Stomach smooth muscle (tissue), 2 donors: Measurements from ENCODE around the gene CYP4F2.
"Not testable (repeated sequence)": the region's sequence is repeated elsewhere in the genome, so short reads cannot be mapped to it uniquely, and the experiment has no call there.

Experiments
- H3K27ac ChIP-seq: one replicate; pipeline ENCODE4 v1.7.0; 2013; ENCODE audit warnings: mild to moderate bottlenecking, low read length, inconsistent platforms
- H3K27me3 ChIP-seq, 2 donors: one replicate each; pipeline ENCODE4 v1.7.0; 2013; ENCODE audit warnings: low read length in 2 of 2; ENCODE audit not compliant: insufficient read depth in 2 of 2, control insufficient read depth in 1 of 2
- H3K36me3 ChIP-seq, 2 donors: one replicate each; pipeline ENCODE4 v1.7.0; 2013; ENCODE audit warnings: low read length in 2 of 2; ENCODE audit not compliant: control insufficient read depth in 2 of 2, insufficient read depth in 2 of 2
- H3K4me1 ChIP-seq: one replicate; pipeline ENCODE4 v1.7.0; 2013; ENCODE audit warnings: low read length; ENCODE audit not compliant: control insufficient read depth, insufficient read depth
- H3K4me3 ChIP-seq, 2 donors: one replicate each; pipeline ENCODE4 v1.7.0; 2013; ENCODE audit warnings: low read length in 2 of 2
- H3K9ac ChIP-seq, 2 donors: one replicate each; pipeline ENCODE4 v1.7.0; 2013; ENCODE audit warnings: low read length in 2 of 2, mild to moderate bottlenecking in 1 of 2
- H3K9me3 ChIP-seq, 2 donors: one replicate each; pipeline ENCODE4 v1.7.0; 2013; ENCODE audit warnings: low read length in 2 of 2; ENCODE audit not compliant: control insufficient read depth in 2 of 2
- donor health status: healthy.
- donor health status: Pancreatic carcinoma.

CYP4F2 gene

DNA sequence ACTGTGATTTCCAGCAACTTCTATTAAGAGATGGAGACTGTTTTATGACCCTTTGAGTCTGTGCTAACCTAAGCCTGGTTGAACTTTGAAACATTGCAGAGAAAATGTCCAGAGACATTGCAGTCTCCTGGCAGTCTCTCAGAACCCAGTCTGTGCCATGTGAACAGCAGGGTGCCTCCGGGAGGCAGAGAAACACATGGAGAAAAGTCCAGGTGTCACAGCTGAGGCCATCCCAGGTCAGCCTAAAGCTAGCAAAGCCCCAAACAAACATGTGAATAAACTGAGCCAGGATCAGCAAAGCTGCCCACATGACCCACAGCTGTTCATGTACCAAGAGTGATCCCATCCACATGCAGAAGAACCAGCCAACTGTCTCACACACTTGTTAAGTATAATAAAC is 28.6 kb upstream of the CYP4F2 start:
- H3K9me3 ChIP-seq, result no peaks in the 10 kb centered on the region
- no peaks in the 10 kb centered on the region for H3K4me1 ChIP-seq
- H3K4me3 ChIP-seq, result no peak overlapping the region
- no peak overlapping the region for H3K27ac ChIP-seq
- H3K27me3 ChIP-seq, result peaks cover 2 to 49% of the 10 kb centered on the region in 2 donors
- H3K36me3 ChIP-seq, result no peaks in the 10 kb centered on the region
- H3K9ac ChIP-seq, result no peak overlapping the region

DNA sequence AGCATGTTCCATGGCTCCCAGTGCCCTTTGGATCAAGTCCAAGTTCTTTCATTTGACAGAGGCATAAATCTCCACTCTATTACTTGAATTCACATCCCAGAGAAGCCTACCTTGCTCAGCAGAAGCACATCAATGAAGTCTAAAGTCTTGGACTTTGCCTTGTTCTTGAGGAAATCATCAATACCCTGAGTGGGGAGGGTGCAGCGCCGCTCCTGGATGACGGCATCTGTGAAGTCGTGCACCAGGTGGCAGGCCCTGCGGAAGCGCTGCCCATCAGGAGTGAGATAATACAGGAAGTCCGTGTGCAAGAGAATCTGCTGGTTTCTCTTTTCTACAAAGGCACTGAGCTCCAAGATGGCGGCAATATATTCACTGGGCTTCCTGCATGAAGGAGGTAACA is 25.8 kb upstream of the CYP4F2 start:
- Histone ChIP-seq H3K27ac (no peak overlapping the region), H3K27me3 (peaks cover 0 to 27% of the 10 kb centered on the region in 2 donors)

GRCh38 chr19:15922021-15922420 is 24.1 kb upstream of the CYP4F2 start:
- no peak overlapping the region for H3K27ac ChIP-seq
- no peaks in the 10 kb centered on the region for H3K9me3 ChIP-seq
- peaks cover 0 to 17% of the 10 kb centered on the region in 2 donors for H3K27me3 ChIP-seq
- no peaks in the 10 kb centered on the region for H3K4me1 ChIP-seq
- H3K4me3 ChIP-seq, result no peak overlapping the region
- no peaks in the 10 kb centered on the region for H3K36me3 ChIP-seq
- no peak overlapping the region for H3K9ac ChIP-seq

More for the DNA sequence above, 25.8 kb upstream of the CYP4F2 start:
- no peaks in the 10 kb centered on the region for H3K36me3 ChIP-seq
- no peak overlapping the region for H3K9ac ChIP-seq
- no peak overlapping the region for H3K4me3 ChIP-seq
- no peaks in the 10 kb centered on the region for H3K4me1 ChIP-seq
- H3K9me3 ChIP-seq, result no peaks in the 10 kb centered on the region

DNA sequence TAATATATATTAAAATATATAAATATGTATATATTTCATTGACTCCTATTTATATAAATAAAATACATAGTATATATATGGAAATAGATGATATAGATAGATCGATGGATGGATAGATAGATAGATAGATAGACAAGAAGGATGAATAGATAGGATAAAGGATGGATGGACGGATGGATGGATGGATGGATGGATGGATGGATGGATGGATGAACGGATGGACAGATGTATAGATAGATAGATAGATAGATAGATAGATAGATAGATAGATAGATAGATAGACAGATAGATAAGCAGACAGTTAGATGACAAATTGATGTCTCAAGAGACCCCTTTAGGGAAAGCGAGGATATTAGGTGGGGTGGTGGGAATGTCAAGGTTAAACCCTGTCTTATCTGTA is 21.4 kb upstream of the CYP4F2 start:
- H3K9me3 ChIP-seq, result peaks cover 2 to 4% of the 10 kb centered on the region in 2 donors
- H3K27ac ChIP-seq, result no peak overlapping the region
- peaks cover 0 to 9% of the 10 kb centered on the region in 2 donors for H3K27me3 ChIP-seq
- H3K4me3 ChIP-seq, result no peak overlapping the region
- H3K9ac ChIP-seq, result no peak overlapping the region
- H3K36me3 ChIP-seq, result no peaks in the 10 kb centered on the region
- H3K4me1 ChIP-seq, result no peaks in the 10 kb centered on the region

- no peak overlapping the region for H3K9ac ChIP-seq
- no peak overlapping the region for H3K27ac ChIP-seq
- no peaks in the 10 kb centered on the region for H3K4me1 ChIP-seq
- peaks cover 2 to 9% of the 10 kb centered on the region in 2 donors for H3K9me3 ChIP-seq
- no peak overlapping the region for H3K4me3 ChIP-seq
- H3K27me3 ChIP-seq, result peaks cover 7 to 18% of the 10 kb centered on the region in 2 donors
- no peaks in the 10 kb centered on the region for H3K36me3 ChIP-seq
Measured at GRCh38 chr19:15915109-15915508, 17.2 kb upstream of the CYP4F2 start.

- peaks cover 2 to 9% of the 10 kb centered on the region in 2 donors for H3K9me3 ChIP-seq
- no peak overlapping the region for H3K4me3 ChIP-seq
- no peaks in the 10 kb centered on the region for H3K36me3 ChIP-seq
- no peak overlapping the region for H3K9ac ChIP-seq
- peaks cover 7 to 18% of the 10 kb centered on the region in 2 donors for H3K27me3 ChIP-seq
- no peak overlapping the region for H3K27ac ChIP-seq
- H3K4me1 ChIP-seq, result no peaks in the 10 kb centered on the region
Measured at GRCh38 chr19:15913830-15914229, 16.0 kb upstream of the CYP4F2 start.

DNA sequence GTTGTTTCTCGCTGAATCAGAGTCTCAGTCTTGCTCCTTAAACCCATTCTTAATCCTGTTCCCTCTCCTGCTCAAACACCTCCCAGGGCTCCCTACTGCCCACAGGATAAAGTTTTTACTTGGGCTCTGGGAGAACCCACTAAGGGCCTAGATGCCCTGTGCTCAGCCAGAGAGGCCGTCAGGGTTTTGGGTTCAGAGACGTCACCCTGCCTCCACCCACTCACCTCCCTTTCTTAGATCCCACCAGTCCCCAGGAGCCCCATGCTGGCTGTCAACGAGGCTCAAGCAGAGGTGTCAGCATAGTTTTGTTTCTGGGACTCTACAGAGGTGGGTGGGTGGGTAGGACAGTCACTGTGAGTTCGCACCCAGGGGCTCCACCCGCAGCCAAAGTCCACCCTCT is 15.5 kb upstream of the CYP4F2 start:
- H3K4me3 ChIP-seq, result no peak overlapping the region
- H3K27me3 ChIP-seq, result peaks cover 7 to 18% of the 10 kb centered on the region in 2 donors
- H3K36me3 ChIP-seq, result no peaks in the 10 kb centered on the region
- peaks cover 2 to 9% of the 10 kb centered on the region in 2 donors for H3K9me3 ChIP-seq
- no peak overlapping the region for H3K9ac ChIP-seq
- no peak overlapping the region for H3K27ac ChIP-seq
- H3K4me1 ChIP-seq, result no peaks in the 10 kb centered on the region

DNA sequence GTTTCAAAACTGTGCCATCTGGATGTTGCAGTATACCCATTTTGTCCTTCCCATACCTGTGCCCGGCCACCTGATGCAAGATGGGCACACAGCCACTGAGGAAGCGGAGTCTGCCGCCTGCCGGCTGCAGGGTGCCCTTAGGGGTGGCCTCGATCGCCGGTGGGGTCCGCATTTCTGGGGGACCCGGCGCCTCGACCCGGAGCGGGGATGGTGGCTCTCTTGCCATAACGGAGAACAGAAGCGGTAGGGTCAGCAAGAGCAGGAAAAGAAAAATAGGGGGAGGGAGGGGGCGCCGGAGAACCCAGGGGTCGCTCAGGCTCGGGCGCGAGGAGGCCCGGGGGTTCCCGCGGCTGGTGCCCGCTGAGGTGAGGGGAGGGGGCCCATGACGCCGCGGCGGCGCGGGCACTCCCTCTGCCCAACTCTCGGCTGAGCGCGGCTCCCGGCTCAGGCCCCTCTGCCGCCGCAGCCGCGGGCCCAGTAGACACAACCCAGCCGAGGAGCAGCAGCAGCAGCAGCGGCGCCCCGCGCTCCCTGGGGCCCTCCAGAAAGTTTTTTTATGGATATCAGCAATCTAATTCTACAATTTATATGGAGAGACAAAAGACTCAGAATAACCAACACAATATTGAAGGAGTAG is 13.8 kb upstream of the CYP4F2 start:
- peaks cover 4 to 18% of the 10 kb centered on the region in 2 donors for H3K27me3 ChIP-seq
- H3K9ac ChIP-seq, result no peak overlapping the region
- no peaks in the 10 kb centered on the region for H3K36me3 ChIP-seq
- no peak overlapping the region for H3K4me3 ChIP-seq
- peaks cover 2 to 9% of the 10 kb centered on the region in 2 donors for H3K9me3 ChIP-seq
- H3K27ac ChIP-seq, result no peak overlapping the region
- H3K4me1 ChIP-seq, result no peaks in the 10 kb centered on the region

- no peak overlapping the region for H3K27ac ChIP-seq
- peaks cover 0 to 2% of the 10 kb centered on the region in 2 donors for H3K9me3 ChIP-seq
- H3K9ac ChIP-seq, result no peak overlapping the region
- H3K27me3 ChIP-seq, result peaks cover 0 to 5% of the 10 kb centered on the region in 2 donors
- H3K36me3 ChIP-seq, result no peaks in the 10 kb centered on the region
- H3K4me1 ChIP-seq, result no peaks in the 10 kb centered on the region
- H3K4me3 ChIP-seq, result no peak overlapping the region
Measured at GRCh38 chr19:15905026-15905425, 7.2 kb upstream of the CYP4F2 start.

DNA sequence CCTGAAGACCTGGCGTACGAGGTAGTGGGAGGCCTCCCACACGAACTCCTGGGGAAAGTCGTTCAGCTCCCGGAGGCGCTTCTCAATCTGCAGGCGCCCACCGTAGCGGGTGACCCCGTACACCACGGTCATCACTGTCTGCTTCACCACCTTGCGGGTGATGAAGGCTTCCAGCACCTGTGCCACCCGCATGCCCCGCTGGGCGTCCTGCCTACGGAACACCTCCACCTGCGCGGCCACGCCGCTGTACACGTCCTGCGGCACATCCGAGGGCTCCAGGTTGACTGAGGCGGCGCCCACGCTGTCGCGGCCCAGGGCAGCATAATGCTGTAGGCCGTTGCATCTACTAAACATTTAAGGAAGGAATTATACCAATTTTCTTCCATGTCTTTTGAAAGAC is 5.0 kb upstream of the CYP4F2 start:
- not testable (repeated sequence) for H3K4me3 ChIP-seq, H3K4me1 ChIP-seq, H3K9ac ChIP-seq, H3K27ac ChIP-seq, H3K27me3 ChIP-seq, H3K36me3 ChIP-seq, H3K9me3 ChIP-seq

DNA sequence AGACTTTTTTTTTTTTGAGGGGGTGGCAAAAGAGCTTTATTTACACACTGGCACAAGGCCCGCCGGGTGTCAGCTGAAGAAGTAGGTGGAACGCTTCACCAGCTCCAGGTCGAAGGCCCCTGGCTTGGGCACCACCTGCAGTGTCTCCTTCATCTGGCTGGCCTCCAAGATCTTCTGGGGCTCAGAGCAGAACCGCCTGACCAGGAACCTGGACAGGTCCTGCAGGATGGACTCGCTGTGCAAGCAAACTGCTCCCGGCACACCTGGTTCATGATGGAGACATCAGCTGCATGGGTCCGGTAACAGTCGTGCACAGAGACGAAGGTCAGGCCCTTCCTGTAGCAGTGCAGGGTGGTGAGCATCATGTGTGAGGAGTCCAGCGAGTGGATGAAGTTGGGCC is 4.4 kb upstream of the CYP4F2 start:
- no peak overlapping the region for H3K27ac ChIP-seq
- H3K9ac ChIP-seq, result no peak overlapping the region
- no peaks in the 10 kb centered on the region for H3K36me3 ChIP-seq
- H3K4me3 ChIP-seq, result no peak overlapping the region
- H3K4me1 ChIP-seq, result no peaks in the 10 kb centered on the region
- H3K27me3 ChIP-seq, result peaks cover 0 to 5% of the 10 kb centered on the region in 2 donors
- peaks cover 0 to 2% of the 10 kb centered on the region in 2 donors for H3K9me3 ChIP-seq
